K562 (cell line): ENCODE data around the gene GATAD2B. TPM values are rescaled to one million over a fixed set of nuclear protein-coding genes. Genes with fewer than 3 reads are reported as not detected.

Experiments used
- ARID1B ChIP-seq: fragments of 450-650 bp; IDR thresholded peaks from 2 replicates; pipeline ENCODE4 v1.6.1; 2016; ENCODE audit warnings: antibody characterized with exemption, mild to moderate bottlenecking, inconsistent platforms
- CREB1 ChIP-seq, 2 experiments: sonication (generic) in 1 of 2; formaldehyde crosslinking in 1 of 2; IDR thresholded peaks; 2 replicates each; pipeline versions ENCODE4 v1.6.1 to v1.8.0; 2012 to 2022; ENCODE audit warnings: inconsistent platforms in 1 of 2, mild to moderate bottlenecking in 1 of 2, missing genetic modification reagents in 1 of 2, moderate library complexity in 1 of 2
- CTCFL ChIP-seq: IDR thresholded peaks from 2 replicates; pipeline ENCODE4 v1.6.1; 2011; ENCODE audit warnings: borderline replicate concordance, low read depth, mild to moderate bottlenecking, moderate library complexity, low read length; ENCODE audit not compliant: insufficient read depth, poor library complexity, severe bottlenecking
- E2F8 ChIP-seq: fragments of 450-650 bp; IDR thresholded peaks from 2 replicates; pipeline ENCODE4 v1.7.1; 2018; ENCODE audit warnings: mild to moderate bottlenecking, low read depth; ENCODE audit not compliant: partially characterized antibody
- HCFC1 ChIP-seq: IDR thresholded peaks from 2 replicates; pipeline ENCODE4 v1.6.1; 2012; ENCODE audit warnings: low read depth, low read length, improper control_type of control experiment
- JUND ChIP-seq, 2 experiments: IDR thresholded peaks; 2 replicates in 1 of 2; 3 replicates in 1 of 2; pipeline ENCODE4 v1.6.1; 2011; ENCODE audit warnings: borderline replicate concordance in 2 of 2, low read depth in 2 of 2, low read length in 2 of 2, improper control_type of control experiment in 1 of 2, missing biosample characterization in 1 of 2, missing genetic modification characterization in 1 of 2, missing genetic modification reagents in 1 of 2
- MYNN ChIP-seq, 2 experiments: sonication (generic); formaldehyde crosslinking in 1 of 2; IDR thresholded peaks; 2 replicates each; pipeline versions ENCODE4 v1.5.0 to v1.6.1; 2016 to 2020; ENCODE audit warnings: antibody characterized with exemption in 1 of 2, missing genetic modification reagents in 1 of 2
- PCBP1 ChIP-seq: fragments of 200-400 bp; formaldehyde crosslinking; IDR thresholded peaks from 2 replicates; pipeline ENCODE4 v1.6.1; 2018; ENCODE audit warnings: mild to moderate bottlenecking, low read depth, low read length; ENCODE audit not compliant: poor library complexity, severe bottlenecking
- POLR2AphosphoS5 ChIP-seq: IDR thresholded peaks from 2 replicates; pipeline ENCODE4 v1.6.1; 2011; ENCODE audit warnings: mild to moderate bottlenecking, low read depth, low read length, moderate library complexity; ENCODE audit not compliant: control insufficient read depth, insufficient read depth
- PYGO2 ChIP-seq: fragments of 450-650 bp; IDR thresholded peaks from 2 replicates; pipeline ENCODE4 v1.6.1; 2016; ENCODE audit warnings: mild to moderate bottlenecking, missing genetic modification characterization, moderate library complexity, missing compliant biosample characterization
- TAF1 ChIP-seq: IDR thresholded peaks from 2 replicates; pipeline ENCODE4 v1.6.1; 2011; ENCODE audit warnings: mild to moderate bottlenecking, low read length, moderate library complexity; ENCODE audit not compliant: insufficient read depth, control insufficient read depth, severe bottlenecking; ENCODE audit errors: extremely low read depth
- TFAP4 ChIP-seq: sonication (generic); formaldehyde crosslinking; IDR thresholded peaks from 2 replicates; pipeline ENCODE4 v1.8.0; 2022; ENCODE audit warnings: missing genetic modification reagents, mild to moderate bottlenecking, moderate library complexity, borderline replicate concordance
- THAP12 ChIP-seq: fragments of 250-450 bp; sonication (Bioruptor Pico); IDR thresholded peaks from 2 replicates; pipeline ENCODE4 v1.9.0; 2021; ENCODE audit warnings: mild to moderate bottlenecking, inconsistent platforms
- ZFP91 ChIP-seq: sonication (generic); formaldehyde crosslinking; IDR thresholded peaks from 2 replicates; pipeline ENCODE4 v1.8.0; 2022; ENCODE audit warnings: mild to moderate bottlenecking, missing genetic modification reagents
- polyA plus RNA-seq, 8 experiments: library from polyadenylated mRNA; depleted of rRNA in 4 of 8; stranded (reverse) in 5 of 8; unstranded in 3 of 8; fragments of >200 nt; fragmentation: Nextera tagmentation in 2 of 8; fragmentation: Illumina TruSeq in 1 of 8; extraction: Ambion mirVana in 2 of 8; extraction: Trizol in 1 of 8; gene quantifications; 2 replicates each; pipeline versions ENCODE4 v1.2.1 to v1.2.3, GENCODE V29; 2011 to 2014; ENCODE audit warnings: inconsistent platforms in 1 of 8, missing spikeins in 1 of 8
- total RNA-seq, 7 experiments: library from RNA; depleted of rRNA in 6 of 7; stranded (reverse); fragments of >200 nt in 6 of 7; fragmentation: Illumina TruSeq in 2 of 7; extraction: Trizol in 2 of 7; gene quantifications; 2 replicates each; pipeline versions ENCODE4 v1.2.1 to v1.2.3, GENCODE V29; 2011 to 2021; ENCODE audit warnings: low replicate concordance in 1 of 7

The GATAD2B gene
- total and polyA plus RNA-seq, 9 of the 15 experiments (the other 6 are each of a cell fraction or from before 2014, with no cell fraction given) = 1.5 to 40.2 (median 4.9) TPM

- TF ChIP-seq CTCFL = peak; percentile 98
- TF ChIP-seq ARID1B = 0 out of 2 replicates have a peak, but pooled peaks have one; percentile 20
- TF ChIP-seq TFAP4 (CRISPR knock-in tag) = peak; percentile 78
- peak; percentile 67 for TF ChIP-seq HCFC1
- peak; percentile 67 for TF ChIP-seq POLR2AphosphoS5
- no peak for TF ChIP-seq ZFP91 (CRISPR knock-in tag)
- TF ChIP-seq CREB1 (IDR thresholded peaks at IDR 0.05) = no peak
- 0 out of 2 replicates have a peak, but pooled peaks have one; percentile 51 for TF ChIP-seq CREB1 (CRISPR knock-in tag; IDR thresholded peaks at IDR 0.05)
- TF ChIP-seq MYNN (IDR thresholded peaks at IDR 0.05) = peak; percentile 83
- no peak for TF ChIP-seq MYNN (CRISPR knock-in tag; IDR thresholded peaks at IDR 0.05)
- TF ChIP-seq THAP12 = 0 out of 2 replicates have a peak, but pooled peaks have one; percentile 49
- peak; percentile 62 for TF ChIP-seq E2F8
- TF ChIP-seq JUND (IDR thresholded peaks at IDR 0.05; ENCODE audit: borderline replicate concordance, low read depth, low read length) = 0 out of 2 replicates have a peak, but pooled peaks have one; percentile 36
- no peak; the same call in 2 of the 3 replicates for TF ChIP-seq JUND (tag; IDR thresholded peaks at IDR 0.05; ENCODE audit: borderline replicate concordance, low read depth, low read length)
- no peak for TF ChIP-seq PYGO2 (tag)
- peak; percentile 81 for TF ChIP-seq PCBP1
- peak; percentile 81 for TF ChIP-seq TAF1
These were observed 24.0 kb upstream of the GATAD2B start, which contains the start of gene DENND4B (continued) for GRCh38 chr1:153946622-153947241.
